OCI-LY3 (cell line): Measurements from ENCODE around the gene SIVA1.

Experiments used
- H2AFZ ChIP-seq: fragments of 200-600, 300-600 bp; shearing (Covaris generic); 2 replicates; pipeline ENCODE4 v1.6.0; 2014; ENCODE audit warnings: antibody characterized with exemption, low read depth, low read length
- H3K27ac ChIP-seq: fragments of 200-600, 300-600 bp; sonication (generic); 2 replicates; pipeline ENCODE4 v1.5.1; 2014; ENCODE audit warnings: mild to moderate bottlenecking, low read length, moderate library complexity, mixed read lengths
- H3K27me3 ChIP-seq: fragments of 200-600, 300-600 bp; sonication (generic); 2 replicates; pipeline ENCODE4 v1.6.1; 2014; ENCODE audit warnings: low read depth, low read length, mixed read lengths
- H3K36me3 ChIP-seq: fragments of 200-600, 300-600 bp; sonication (generic); replicated peaks from 2 replicates; pipeline ENCODE3; 2014; ENCODE audit warnings: low read depth, low read length, mixed read lengths
- H3K4me1 ChIP-seq: fragments of 300-600, 200-600 bp; sonication (generic); 2 replicates; pipeline ENCODE4 v1.6.1; 2014; ENCODE audit warnings: low read length, mixed read lengths
- H3K4me2 ChIP-seq: fragments of 200-600, 300-600 bp; sonication (generic); 2 replicates; pipeline ENCODE4 v1.6.1; 2014; ENCODE audit warnings: low read length, mixed read lengths
- H3K4me3 ChIP-seq: fragments of 300-600, 200-600 bp; sonication (generic); 2 replicates; pipeline ENCODE4 v1.5.1; 2014; ENCODE audit warnings: antibody characterized with exemption, mild to moderate bottlenecking, low read length, moderate library complexity
- H3K79me2 ChIP-seq: fragments of 300-600, 200-600 bp; shearing (Covaris generic); 2 replicates; pipeline ENCODE4 v1.6.1; 2014; ENCODE audit warnings: mild to moderate bottlenecking, low read length, mixed read lengths
- H3K9ac ChIP-seq: fragments of 300-600, 200-600 bp; shearing (Covaris generic); 2 replicates; pipeline ENCODE4 v1.6.0; 2014; ENCODE audit warnings: mild to moderate bottlenecking, low read length, moderate library complexity
- H3K9me3 ChIP-seq: fragments of 200-600, 300-600 bp; shearing (Covaris generic); 2 replicates; pipeline ENCODE4 v1.6.1; 2014; ENCODE audit warnings: low read length, mixed read lengths; ENCODE audit not compliant: insufficient read depth
- H4K20me1 ChIP-seq: fragments of 200-600, 300-600 bp; sonication (generic); 2 replicates; pipeline ENCODE4 v1.6.1; 2016; ENCODE audit warnings: low read length, mixed read lengths; ENCODE audit not compliant: insufficient read depth
- CTCF ChIP-seq: fragments of 200-600, 300-600 bp; sonication (generic); IDR thresholded peaks from 2 replicates; pipeline ENCODE4 v1.5.1; 2014; ENCODE audit warnings: antibody characterized with exemption, low read length, low read depth
- EZH2phosphoT487 ChIP-seq: fragments of 200-600 bp; shearing (Covaris generic); IDR thresholded peaks from 2 replicates; pipeline ENCODE4 v1.6.1; 2018; ENCODE audit warnings: antibody characterized with exemption, mixed run types, low read depth

The SIVA1 gene

GRCh38 chr14:104715416-104715815 lies 37.5 kb upstream of the SIVA1 start:
- no peaks in the 10 kb centered on the region for H3K4me1 ChIP-seq
- H4K20me1 ChIP-seq, result no peaks in the 10 kb centered on the region
- H3K79me2 ChIP-seq, result no peaks in the 10 kb centered on the region
- TF ChIP-seq CTCF (no peak), EZH2phosphoT487 (no peak)
- no peak overlapping the region for H3K4me3 ChIP-seq
- no peak overlapping the region for H2AFZ ChIP-seq
- H3K9ac ChIP-seq, result no peak overlapping the region
- no peaks in the 10 kb centered on the region for H3K27me3 ChIP-seq
- no peak overlapping the region for H3K27ac ChIP-seq
- H3K9me3 ChIP-seq, result no peaks in the 10 kb centered on the region
- H3K36me3 ChIP-seq, result no peaks in the 10 kb centered on the region
- no peak overlapping the region for H3K4me2 ChIP-seq

GRCh38 chr14:104715871-104716270 lies 37.1 kb upstream of the SIVA1 start:
- Histone ChIP-seq H3K9me3 (no peaks in the 10 kb centered on the region), H4K20me1 (no peaks in the 10 kb centered on the region), H3K4me1 (no peaks in the 10 kb centered on the region), H3K4me2 (no peak overlapping the region), H3K9ac (no peak overlapping the region), H3K36me3 (no peaks in the 10 kb centered on the region), H3K27ac (no peak overlapping the region), H3K4me3 (no peak overlapping the region), H3K79me2 (no peaks in the 10 kb centered on the region), H3K27me3 (no peaks in the 10 kb centered on the region), H2AFZ (no peak overlapping the region)
- TF ChIP-seq CTCF (no peak), EZH2phosphoT487 (no peak)

- Histone ChIP-seq H3K9me3 (no peaks in the 10 kb centered on the region), H3K27me3 (no peaks in the 10 kb centered on the region), H3K9ac (no peak overlapping the region), H3K4me1 (no peaks in the 10 kb centered on the region), H3K4me2 (no peak overlapping the region), H2AFZ (no peak overlapping the region), H3K27ac (no peak overlapping the region), H3K36me3 (no peaks in the 10 kb centered on the region), H3K4me3 (no peak overlapping the region), H3K79me2 (no peaks in the 10 kb centered on the region), H4K20me1 (no peaks in the 10 kb centered on the region)
- TF ChIP-seq EZH2phosphoT487, result no peak
- TF ChIP-seq CTCF, result no peak
Measured at GRCh38 chr14:104717137-104717536, 35.8 kb upstream of the SIVA1 start.

GRCh38 chr14:104717646-104718045 lies 35.3 kb upstream of the SIVA1 start:
- Histone ChIP-seq H3K79me2 (no peaks in the 10 kb centered on the region), H3K4me1 (no peaks in the 10 kb centered on the region), H2AFZ (no peak overlapping the region), H3K9ac (no peak overlapping the region), H3K27ac (no peak overlapping the region), H4K20me1 (no peaks in the 10 kb centered on the region), H3K27me3 (no peaks in the 10 kb centered on the region), H3K9me3 (no peaks in the 10 kb centered on the region), H3K4me3 (no peak overlapping the region), H3K36me3 (no peaks in the 10 kb centered on the region), H3K4me2 (no peak overlapping the region)
- TF ChIP-seq EZH2phosphoT487 (no peak), CTCF (no peak)
